ENCODE data around the gene MAP3K5.

GRCh38 chr6:136539967-136540652, 252.2 kb downstream of the MAP3K5 start:
- TF ChIP-seq OSR1 (CRISPR knock-in tag; IDR thresholded peaks at IDR 0.05) = no peak
- TF ChIP-seq, protein P1, sequence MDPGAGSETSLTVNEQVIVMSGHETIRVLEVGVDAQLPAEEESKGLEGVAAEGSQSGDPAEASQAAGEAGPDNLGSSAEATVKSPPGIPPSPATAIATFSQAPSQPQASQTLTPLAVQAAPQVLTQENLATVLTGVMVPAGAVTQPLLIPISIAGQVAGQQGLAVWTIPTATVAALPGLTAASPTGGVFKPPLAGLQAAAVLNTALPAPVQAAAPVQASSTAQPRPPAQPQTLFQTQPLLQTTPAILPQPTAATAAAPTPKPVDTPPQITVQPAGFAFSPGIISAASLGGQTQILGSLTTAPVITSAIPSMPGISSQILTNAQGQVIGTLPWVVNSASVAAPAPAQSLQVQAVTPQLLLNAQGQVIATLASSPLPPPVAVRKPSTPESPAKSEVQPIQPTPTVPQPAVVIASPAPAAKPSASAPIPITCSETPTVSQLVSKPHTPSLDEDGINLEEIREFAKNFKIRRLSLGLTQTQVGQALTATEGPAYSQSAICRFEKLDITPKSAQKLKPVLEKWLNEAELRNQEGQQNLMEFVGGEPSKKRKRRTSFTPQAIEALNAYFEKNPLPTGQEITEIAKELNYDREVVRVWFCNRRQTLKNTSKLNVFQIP (CRISPR knock-in tag; IDR thresholded peaks at IDR 0.05; ENCODE audit: borderline replicate concordance, low read depth) = no peak
- no peak for TF ChIP-seq ISL1 (CRISPR knock-in tag; IDR thresholded peaks at IDR 0.05)
- TF ChIP-seq ZNF8 (CRISPR knock-in tag; IDR thresholded peaks at IDR 0.05) = no peak
- no peak for TF ChIP-seq ZC3H10 (CRISPR knock-in tag; IDR thresholded peaks at IDR 0.05)
- TF ChIP-seq CREB5 (CRISPR knock-in tag; IDR thresholded peaks at IDR 0.05; ENCODE audit: low read depth) = no peak
- no peak for TF ChIP-seq BACH2 (CRISPR knock-in tag; IDR thresholded peaks at IDR 0.05; ENCODE audit: borderline replicate concordance)
